HG02852 (cell line): ENCODE data around the gene TSPAN4.

Experiments used
- ATAC-seq: cut with Tn5 transposase; IDR thresholded peaks from one replicate; pipeline ENCODE4 v1.9.1; 2021; ENCODE audit warnings: mild to moderate bottlenecking, moderate library complexity; ENCODE audit not compliant: unreplicated experiment

Gene TSPAN4, protein sequence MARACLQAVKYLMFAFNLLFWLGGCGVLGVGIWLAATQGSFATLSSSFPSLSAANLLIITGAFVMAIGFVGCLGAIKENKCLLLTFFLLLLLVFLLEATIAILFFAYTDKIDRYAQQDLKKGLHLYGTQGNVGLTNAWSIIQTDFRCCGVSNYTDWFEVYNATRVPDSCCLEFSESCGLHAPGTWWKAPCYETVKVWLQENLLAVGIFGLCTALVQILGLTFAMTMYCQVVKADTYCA

DNA sequence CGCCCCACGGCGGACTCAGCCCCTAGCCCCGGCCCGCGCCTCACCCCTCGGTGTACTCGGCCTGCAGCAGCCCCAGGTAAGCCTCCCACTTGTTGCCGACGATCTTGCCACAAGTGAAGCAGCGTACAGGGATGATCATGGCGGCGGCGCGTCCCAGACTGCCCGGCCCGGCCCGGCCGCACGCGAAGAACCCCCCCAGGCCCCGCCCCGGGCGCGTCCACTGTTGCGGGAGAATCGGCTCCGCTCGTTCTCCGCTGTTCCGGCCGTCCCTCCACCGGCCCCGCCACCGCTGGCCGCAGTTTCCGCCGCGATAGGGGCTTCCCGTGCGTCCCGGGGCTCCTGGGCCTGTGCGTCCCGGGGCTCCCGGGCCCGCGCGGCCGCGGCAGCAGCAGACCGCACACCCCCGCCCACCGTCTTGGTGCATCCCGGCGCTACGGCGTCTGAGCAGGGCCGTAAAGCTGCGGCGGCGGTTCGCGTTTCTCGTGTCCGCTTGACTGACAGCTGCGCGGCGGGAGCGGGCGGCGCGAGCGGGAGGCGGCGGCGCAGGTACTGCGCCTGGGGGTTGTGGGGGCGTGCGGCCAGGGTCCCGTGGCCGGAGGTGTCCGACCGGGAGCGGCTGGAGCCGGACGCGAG is at the start of gene TSPAN4, which contains the start of gene POLR2L:
TSS of gene TSPAN4 (plus strand) at position 483 of the 633 bp plus-strand sequence. CDS start 7,453 bp downstream, outside the sequence.
TSS of gene POLR2L (minus strand) at position 160 of the 633 bp plus-strand sequence. CDS start at position 139, 21 bp downstream.
- peak; percentile 56 for ATAC-seq

DNA sequence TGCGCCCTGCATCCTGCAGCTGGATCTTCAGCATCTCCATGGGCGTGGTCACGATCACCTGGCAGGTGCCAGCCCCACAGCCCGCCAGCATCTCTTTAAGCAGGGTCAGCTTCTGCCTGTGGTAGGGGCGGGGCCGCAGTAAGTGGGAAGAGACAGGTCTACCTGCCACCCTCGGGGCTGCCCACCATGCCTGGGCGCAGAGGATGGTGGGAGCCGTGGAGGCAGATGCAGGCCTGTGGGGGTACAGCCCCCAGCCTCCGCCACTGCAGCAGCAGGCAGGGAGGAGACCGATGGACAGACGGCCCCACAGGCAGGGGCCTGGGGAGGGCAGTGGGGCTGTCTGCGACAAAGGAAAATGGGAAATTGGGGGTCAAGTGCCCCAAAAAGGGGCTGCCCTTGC is 49.8 kb upstream of the TSPAN4 start:
- no peak for ATAC-seq

DNA sequence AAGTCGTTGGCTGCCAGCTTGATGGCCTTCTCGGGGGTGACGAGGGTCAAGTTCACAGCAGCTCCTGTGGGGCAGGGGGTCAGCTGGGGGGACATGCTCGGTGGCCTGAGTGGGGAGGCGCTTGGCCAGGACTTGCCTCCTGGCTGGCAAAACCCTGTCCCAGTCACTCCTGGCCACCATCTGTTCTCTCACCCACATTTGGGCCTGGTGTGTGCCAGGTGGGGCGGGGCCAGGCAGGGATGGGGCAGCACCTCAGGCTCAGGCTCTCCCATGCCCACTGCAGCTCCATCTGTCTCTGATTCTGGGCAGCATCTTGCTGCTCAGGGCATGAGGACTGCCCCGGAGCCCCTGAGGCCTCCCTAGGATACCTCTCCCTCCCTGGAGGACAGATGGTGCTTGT is 49.1 kb upstream of the TSPAN4 start:
- no peak for ATAC-seq

DNA sequence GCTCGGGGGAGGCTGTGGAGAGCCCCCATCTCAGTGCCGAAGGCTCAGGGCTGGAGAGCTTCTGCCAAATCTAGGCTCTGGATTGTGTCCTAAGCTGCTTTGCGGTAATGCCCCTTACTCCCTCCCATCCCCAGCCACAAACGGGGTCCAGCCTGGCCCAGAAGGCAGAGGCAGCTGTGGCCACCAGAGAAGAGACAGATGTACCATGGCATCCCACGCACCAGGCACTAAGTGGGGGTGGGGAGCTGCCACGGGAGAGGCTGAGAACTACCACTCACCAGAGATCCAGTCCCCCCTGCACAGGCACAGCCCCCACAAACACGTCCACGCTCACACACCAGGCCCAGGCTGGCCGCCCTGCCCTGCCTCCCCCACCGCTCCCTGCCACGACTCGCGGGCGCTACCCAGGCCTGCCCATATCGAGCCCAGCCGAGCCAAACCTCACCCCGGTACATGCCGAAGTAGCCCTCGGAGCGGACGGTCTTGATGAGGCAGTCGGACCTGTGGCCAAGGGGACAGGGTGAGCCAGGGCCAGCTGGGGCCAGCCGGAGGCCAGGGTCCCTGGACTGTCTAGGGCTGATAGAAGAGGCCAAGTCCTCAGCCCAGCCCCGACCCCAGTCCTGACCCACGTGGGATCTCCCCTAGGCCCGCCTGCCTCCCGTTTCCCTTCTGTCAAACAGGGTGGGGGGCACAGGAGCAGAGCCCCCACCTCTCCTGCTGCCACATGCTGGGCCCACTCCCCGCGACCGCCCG is 48.5 kb upstream of the TSPAN4 start:
- no peak for ATAC-seq

DNA sequence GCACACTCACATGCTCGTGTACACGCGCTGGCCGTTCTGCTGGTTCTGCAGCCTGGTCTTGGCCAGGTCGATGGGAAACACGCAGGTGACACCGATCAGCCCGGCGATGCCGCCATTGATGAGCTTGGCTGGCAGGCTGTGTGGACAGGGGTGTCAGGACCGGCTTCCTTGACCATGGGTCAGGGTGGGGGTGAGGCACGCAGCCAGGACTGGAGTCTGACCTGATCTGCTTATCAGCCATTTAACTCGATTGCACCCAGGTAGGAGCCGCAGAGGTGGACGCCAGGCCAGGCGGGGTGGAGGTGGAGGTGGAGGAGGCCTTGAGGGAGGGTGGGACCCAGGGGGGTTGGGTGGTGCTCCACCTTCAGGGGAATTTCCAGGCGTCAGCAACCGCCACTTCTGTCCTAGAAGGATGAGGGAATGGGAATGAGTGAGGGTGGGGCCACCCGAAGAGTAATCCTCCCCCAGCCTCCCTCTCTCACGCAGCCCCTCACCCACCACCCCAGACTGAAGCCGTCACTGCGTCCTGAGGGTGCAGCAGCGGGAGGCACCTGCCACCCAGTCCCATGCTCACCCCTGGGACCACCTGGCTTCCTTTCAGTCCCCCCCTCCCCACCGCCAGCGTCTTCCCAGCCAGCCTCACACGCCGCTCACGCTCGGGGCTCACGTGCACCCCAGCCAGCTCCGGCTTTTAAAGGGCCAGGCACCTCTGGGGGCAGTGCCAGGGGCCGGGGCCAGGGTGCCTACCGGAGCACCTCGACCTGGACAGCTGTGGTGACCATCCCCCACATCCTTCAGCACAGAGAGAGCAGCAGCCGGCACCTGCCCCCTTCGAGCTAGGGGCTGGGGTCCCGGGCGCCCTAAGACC is 47.7 kb upstream of the TSPAN4 start:
- ATAC-seq, result no peak

DNA sequence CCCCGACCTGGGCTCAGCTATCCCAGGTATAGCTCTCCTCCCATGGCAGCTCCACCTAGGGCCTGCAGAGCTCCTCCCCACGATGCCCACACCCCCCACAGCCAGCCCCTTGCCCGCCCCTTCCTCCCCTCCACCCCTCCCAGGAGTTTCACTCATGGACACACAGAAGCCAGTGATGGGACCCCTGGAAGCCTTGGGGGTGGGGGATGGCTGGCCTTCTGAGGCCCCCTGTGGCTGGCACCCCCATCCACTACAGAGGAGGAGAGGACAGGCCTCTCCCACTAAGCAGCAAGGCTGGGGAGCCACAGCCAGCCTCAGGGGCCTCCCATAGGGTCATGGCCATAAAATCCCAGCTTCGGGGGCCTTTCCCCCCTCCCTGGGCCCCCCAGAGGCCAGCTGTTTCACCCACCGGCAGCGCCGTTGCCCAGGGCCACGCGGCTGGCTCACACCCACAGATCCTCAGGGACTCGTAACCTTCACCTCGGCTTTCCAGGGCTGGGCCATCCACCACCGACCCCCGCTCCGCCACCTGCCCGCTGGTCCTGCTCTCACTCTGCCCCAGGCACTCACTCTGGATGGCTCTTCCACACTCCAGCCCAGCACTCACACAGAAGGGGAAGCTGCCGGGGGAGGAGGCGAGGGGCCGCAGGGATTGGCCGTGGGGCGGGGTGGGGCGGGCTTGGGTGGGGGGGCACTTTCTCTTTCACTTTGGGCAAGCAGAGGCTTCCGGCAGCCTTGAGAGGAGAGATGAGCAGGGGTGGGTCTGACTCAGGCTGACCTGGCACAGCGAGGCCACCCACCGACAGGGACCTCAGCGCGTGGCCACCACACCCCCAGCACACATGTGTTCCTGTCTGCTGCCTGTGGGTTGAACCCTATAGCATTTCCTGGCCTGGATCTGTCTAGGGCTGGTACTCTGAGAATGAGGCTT is 46.8 kb upstream of the TSPAN4 start:
- no peak for ATAC-seq

DNA sequence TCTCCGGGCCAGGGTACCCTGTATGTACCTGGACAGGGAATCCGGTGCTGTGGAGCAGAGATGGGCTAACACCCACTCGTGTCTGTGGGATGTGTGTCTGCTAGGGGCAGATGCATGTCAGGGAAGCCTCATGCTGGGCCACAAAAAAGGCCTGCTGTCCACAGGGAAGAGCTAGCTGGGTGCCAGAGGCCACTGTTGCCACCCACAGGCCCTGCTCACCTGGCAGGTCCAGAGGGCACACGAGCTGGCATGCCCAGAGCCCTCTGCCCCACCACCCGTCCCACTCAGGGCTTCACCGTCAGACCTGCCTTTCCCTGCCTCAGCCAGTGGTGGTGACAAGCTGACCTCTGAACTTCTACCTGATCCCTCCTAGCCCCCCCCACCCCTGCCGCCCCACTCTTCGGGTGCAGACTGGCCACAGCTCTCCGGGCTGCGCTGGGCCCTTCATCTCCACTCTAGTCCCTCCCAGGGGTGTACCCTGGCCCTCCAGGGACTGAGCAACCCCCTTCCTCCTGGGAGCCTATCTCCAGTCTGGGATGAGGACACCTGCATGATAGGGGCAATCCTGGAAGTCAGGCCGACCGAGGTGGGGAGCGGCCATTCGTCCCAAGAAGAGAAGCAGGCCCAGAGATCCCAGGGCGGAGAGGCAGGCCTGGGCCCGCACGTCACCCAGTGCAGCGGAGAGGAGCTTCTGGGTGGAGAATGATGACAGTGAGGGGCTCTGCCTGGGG is 45.9 kb upstream of the TSPAN4 start:
- ATAC-seq, result no peak

DNA sequence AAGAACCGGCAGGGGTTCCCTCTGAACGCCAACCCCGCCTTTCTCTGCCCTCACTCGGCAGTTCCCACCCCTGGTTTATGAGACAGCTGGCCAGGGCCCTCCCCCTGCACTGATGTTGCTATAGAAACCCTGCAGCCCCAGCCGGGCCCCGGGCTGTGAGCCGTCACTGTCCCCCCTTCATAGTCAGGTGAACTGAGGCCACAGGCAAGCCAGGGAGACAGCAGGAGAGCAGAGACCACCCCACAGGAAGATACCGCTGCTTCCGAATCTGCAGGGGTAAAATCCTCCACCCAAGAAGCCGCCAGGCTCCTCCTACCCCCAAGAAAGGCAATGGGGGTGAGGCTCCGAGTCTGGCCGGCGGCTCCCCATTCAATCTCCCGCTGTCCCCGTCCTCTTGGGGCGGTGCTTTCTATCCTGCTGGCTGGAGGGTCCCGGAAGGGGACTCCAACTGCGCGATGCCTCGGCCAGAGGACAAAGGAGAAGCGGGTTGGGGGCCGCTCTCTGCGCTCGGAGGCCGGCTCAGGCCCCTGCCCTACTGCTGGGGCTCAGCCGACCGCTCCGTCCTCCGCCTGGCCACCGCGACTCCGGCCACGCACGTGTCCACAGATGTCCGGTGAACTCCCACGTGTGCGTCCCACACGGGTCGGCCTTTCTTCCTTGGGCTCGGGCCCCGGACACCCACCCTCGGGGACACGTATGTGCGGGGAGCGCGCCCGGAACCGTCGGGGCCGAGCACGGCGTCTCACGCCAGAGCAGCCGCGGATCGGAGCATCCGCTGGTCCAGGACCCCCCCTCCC is 45.2 kb upstream of the TSPAN4 start:
- peak; percentile 41 for ATAC-seq

DNA sequence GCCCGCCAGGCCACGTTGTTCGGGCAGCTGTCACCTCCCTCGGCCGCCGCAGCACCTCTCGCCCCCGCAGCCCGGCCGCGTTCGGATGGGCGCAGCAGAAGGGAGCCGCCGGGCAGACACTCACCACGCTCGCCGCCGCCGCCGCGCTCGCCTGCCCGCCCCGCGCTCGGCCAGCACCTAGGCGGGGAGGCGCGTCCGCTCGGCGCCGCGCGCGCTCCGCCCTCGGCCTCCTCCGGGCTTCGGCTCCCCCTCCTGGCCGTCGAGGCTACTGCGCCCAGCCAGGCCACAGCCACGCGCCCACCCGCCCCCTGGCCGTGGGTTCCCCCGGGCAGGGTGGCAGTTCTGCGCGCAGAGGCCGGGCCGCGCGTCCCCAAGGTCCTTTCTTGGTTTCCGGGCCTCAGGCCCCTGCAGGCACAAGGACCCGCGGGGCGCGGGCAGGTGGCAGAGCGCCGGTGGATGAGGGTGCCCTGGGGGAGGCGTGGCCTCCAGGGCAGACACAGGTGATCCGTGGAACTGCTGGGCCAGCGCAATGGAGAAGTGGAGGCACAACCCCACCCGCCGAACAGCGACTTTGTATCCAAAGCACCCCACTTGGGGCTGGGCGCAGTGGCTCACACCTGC is 44.4 kb upstream of the TSPAN4 start, which contains the start of gene SLC25A22:
TSS of gene SLC25A22 (minus strand) at position 189 of the 621 bp plus-strand sequence. CDS start 3,275 bp downstream, outside the sequence.
- ATAC-seq, result peak; percentile 64

DNA sequence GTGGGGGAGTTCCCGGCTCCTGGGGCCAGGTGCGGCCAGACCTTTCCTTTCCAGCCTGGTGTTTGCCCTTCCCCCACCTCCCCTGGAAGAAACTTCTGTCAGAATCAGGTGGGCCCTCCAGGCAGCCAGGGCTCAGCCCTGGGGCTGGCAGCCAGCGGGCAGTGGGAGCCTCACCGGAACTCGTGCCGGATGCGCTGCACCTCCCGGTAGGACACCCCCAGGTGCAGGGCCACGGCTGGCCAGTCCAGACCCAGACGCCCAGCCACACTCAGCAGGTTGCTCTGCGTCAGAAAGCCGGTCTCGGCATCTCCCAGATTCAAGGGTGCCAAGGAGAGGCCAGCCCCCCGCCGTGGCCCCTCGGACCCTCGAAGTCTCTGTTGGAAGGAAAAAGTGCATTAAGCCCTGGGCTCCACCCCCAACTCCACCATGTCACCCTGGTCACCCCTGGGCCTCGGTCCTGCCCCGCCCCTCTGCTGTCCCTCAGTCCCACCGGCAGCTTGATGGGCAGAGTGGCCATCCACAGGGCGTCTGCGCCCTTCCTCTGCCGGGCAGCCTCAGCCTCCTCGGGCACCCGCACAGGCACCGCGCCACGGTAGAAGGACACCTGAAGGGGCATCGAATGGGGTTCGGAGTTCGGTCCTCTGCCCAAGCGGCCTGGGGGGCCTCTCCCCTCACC is 42.9 kb upstream of the TSPAN4 start:
- ATAC-seq, result no peak

DNA sequence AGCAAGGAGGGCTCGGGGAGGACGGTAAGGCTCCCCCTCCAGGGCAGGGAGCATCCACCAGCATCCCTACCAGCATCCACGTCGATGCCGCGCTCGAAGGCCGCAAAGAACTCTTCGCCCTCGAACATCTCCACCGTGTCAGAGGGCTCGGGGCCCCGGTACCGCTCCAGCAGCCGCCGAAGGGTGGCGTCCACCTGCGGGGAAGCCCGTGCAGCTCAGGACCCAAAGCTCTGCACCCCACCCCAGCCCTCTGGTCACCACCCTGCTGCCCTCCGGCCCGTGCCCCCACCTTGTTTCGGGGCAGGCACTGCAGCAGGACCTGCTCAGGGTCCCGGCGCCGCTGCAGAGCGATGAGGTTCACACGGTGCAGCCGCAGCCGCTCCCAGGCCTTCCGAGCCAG is 42.2 kb upstream of the TSPAN4 start:
- no peak for ATAC-seq

DNA sequence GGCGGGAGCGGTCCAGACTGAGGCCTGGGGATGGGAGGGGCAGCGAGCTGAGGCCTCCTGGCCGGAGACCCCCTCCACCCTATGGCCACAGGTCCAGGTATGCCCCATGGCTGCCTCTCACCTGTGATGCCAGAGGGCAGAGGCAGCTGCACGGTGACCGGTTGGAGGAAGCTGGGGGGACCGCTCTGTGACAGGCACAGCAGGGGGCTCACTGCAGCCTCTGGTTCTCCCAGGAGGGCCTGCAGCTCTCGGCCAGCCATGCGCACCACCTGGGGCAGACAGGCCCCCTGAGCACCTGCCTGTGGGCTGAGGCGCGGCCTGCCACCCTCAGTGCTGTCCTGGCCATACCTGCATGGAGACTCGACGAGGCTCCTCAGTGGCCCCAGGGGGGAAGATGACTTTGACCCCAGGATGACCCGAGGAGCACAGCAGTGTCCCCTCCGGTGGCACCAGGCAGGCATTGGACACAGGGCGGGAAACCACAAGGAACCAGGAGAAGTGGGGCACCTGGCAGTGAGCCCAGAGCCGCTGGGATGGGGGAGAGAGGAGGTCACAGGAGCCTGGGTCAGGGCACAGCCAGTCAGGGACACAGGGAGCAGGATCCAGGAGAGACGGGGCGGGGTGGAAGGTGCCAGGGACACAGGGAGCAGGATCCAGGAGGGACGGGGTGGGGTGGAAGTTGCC is 41.4 kb upstream of the TSPAN4 start:
- no peak for ATAC-seq

DNA sequence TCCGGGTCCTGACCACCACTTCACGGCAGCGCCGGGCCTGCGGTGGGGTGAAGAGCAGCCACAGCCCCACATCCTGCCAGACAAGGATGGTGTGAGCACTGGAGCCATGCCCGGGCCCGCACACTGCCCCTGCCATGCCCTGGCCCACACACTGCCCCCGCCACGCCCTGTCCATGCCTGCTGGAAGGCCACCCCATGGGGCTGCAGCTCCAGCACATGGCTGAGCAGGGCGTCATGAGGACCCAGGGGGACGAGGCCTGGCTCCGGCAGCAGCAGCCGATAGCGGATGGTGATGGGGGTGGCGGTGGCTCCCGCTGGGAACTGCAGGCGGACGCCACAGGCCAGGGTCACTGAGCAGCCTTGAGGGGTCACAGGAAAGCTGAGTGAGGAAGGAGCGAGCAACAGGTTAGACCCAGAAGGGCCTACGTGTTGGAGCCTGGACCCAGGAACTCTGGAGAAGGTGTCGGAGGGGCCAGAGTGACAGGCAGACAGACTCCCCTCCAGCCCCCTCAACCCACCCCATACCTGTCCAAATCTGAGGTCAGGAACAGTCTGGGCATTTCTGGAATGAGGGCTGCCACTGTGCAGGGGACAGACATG is 40.5 kb upstream of the TSPAN4 start:
- ATAC-seq, result no peak

DNA sequence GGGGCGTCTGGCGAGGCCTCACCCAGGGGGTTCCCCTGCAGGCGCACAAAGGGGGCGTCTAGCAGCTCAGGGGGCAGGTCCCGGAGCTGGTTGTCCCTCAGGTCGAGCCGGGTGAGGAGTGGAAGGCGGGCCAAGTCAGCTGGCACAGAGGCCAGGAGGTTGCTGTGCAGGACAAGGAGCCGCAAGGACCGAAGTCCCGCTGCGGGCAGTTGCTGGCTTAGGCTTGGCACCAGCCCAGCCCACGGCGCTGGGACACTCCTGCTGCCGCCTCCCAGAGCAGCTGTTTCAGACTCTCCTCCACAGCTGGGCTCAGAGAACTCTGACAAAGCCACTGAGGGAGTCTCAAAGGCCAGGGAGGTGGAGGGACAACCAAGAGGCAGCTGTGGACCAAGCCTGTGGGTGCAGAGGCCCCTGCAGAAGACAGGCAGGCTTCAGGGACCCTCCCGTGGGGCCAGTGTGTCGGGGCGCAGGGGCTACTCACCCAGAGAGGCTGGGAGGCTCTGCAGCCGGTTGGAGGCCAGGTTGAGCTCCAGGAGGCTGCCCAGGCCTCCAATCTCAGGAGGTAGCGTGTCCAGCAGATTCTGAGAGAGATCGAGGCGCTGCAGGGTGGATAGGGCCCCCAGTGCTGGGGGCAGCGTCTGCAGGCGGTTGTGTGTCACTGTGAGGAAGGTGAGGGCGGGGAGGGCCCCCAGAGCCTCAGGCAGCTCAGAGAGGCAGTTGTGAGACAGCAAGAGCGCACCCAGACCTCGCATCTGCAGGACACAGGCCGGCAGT is 39.8 kb upstream of the TSPAN4 start:
- no peak for ATAC-seq

DNA sequence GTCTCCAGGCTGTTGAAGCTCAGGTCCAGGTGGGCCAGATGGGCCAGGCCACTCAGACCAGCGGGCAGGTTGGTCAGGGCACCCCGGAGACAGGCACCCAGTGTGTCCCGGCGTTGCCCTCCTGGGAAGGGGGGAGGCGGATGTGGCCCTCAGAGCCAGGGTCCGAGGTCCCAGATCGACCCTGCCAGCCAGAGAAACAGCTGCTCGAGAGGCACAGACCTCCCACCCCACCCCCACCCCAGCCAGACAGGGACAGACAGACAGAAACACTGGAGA is 39.2 kb upstream of the TSPAN4 start:
- ATAC-seq, result no peak
